GM12865 (cell line): ENCODE results near the gene TMEM213.

Experiments used
- DNase-seq: peaks from one replicate; pipeline ENCODE4 v3.0.0; 2010; ENCODE audit warnings: low read depth
- H3K4me3 ChIP-seq: 2 replicates; pipeline ENCODE4 v1.5.1; 2011; ENCODE audit warnings: mild to moderate bottlenecking, low read depth, low read length, control low read depth
- CTCF ChIP-seq: IDR thresholded peaks from 2 replicates; pipeline ENCODE4 v1.5.1; 2011; ENCODE audit warnings: low read length, control low read depth, low read depth, inconsistent platforms; ENCODE audit not compliant: insufficient read depth; ENCODE audit errors: missing control alignments

The TMEM213 gene

GRCh38 chr7:138797715-138798320 is at the start of gene TMEM213, which contains the start of gene ATP6V0A4:
TSS of gene TMEM213 (plus strand) at chr7:138797994. CDS start at chr7:138798105, 111 bp downstream.
TSS of gene ATP6V0A4 (minus strand) at chr7:138798196. CDS start at chr7:138771247, 26,949 bp downstream.
- no peak for TF ChIP-seq CTCF
- no peak for DNase-seq
- H3K4me3 ChIP-seq: no peak within 1 kb of the TSS

GRCh38 chr7:138748666-138749065 is 49.1 kb upstream of the TMEM213 start:
- no peak for DNase-seq
- no peak for TF ChIP-seq CTCF
- no peak overlapping the region for H3K4me3 ChIP-seq

GRCh38 chr7:138749960-138750359 is 47.8 kb upstream of the TMEM213 start:
- H3K4me3 ChIP-seq: no peak overlapping the region
- no peak for DNase-seq
- no peak for TF ChIP-seq CTCF

GRCh38 chr7:138750473-138750872 is 47.3 kb upstream of the TMEM213 start:
- no peak for DNase-seq
- no peak for TF ChIP-seq CTCF
- H3K4me3 ChIP-seq: no peak overlapping the region

GRCh38 chr7:138750901-138751464 is 46.8 kb upstream of the TMEM213 start:
- DNase-seq: no peak
- H3K4me3 ChIP-seq: no peak overlapping the region
- no peak for TF ChIP-seq CTCF

- no peak for TF ChIP-seq CTCF
- peak; percentile 78 for DNase-seq
Observed at GRCh38 chr7:138752518-138753149, 45.2 kb upstream of the TMEM213 start.

More at GRCh38 chr7:138752518-138753149, 45.2 kb upstream of the TMEM213 start:
- no peak overlapping the region for H3K4me3 ChIP-seq
